K562 (cell line): ENCODE data around the gene CHMP3. TPM values are rescaled to one million over a fixed set of nuclear protein-coding genes. Genes with fewer than 3 reads are reported as not detected.
"Not testable (repeated sequence)": the region's sequence is repeated elsewhere in the genome, so short reads cannot be mapped to it uniquely, and the experiment has no call there.

Experiments used
- ATAC-seq: fragments of 200-7000 bp; cut with Tn5 transposase; 3 replicates; pipeline ENCODE4 v1.9.1; 2020; ENCODE audit warnings: moderate library complexity
- BruUV-seq: library from RNA; stranded (reverse); fragments of 400-500 nt; replicated peaks from 2 replicates; lab custom pipeline; 2021; lab: Mats Ljungman, UMichigan
- CTCF ChIA-PET: fragments of 300-600 bp; formaldehyde crosslinking; extraction: SDS; loops from one replicate; lab custom pipeline; 2021; ENCODE audit warnings: low intra/inter-chr PET ratio; lab: Yijun Ruan, JAX
- POLR2A ChIA-PET: fragments of 300-600, 350-650 bp; sonication (Branson Sonifier 250); formaldehyde crosslinking; extraction: SDS; loops from one replicate; lab custom pipeline; 2021; ENCODE audit warnings: antibody characterized with exemption, inconsistent platforms; lab: Yijun Ruan, JAX
- DNase-seq, 4 experiments: peaks; one replicate each; pipeline versions ENCODE4 v3.0.0 to v3.0.0-alpha.2; 2011 to 2018; ENCODE audit warnings: low spot score in 3 of 4, mixed read lengths in 3 of 4; ENCODE audit errors: extremely low read depth in 1 of 4
- FAIRE-seq: peaks from 2 replicates; lab custom pipeline; 2011; peaks lifted over from hg19 to GRCh38; lab: Jason Lieb, UNC
- H2AFZ ChIP-seq: 2 replicates; pipeline ENCODE4 v1.6.0; 2011; ENCODE audit warnings: low read depth, low read length, control low read depth, inconsistent platforms
- H3K27ac ChIP-seq: fragments of 200-600 bp; 3 replicates; pipeline ENCODE4 v1.8.0; 2011; ENCODE audit warnings: low read depth, mild to moderate bottlenecking, control low read depth, inconsistent platforms, low read length, moderate library complexity, mixed read lengths; ENCODE audit errors: extremely low read depth
- H3K27me3 ChIP-seq, 2 experiments: fragments of 300-600 bp in 1 of 2; 2 replicates in 1 of 2; 3 replicates in 1 of 2; pipeline versions ENCODE4 v1.6.0 to v1.8.0; 2011; ENCODE audit warnings: inconsistent platforms in 2 of 2, low read length in 2 of 2, mild to moderate bottlenecking in 1 of 2, mixed read lengths in 1 of 2, moderate library complexity in 1 of 2; ENCODE audit not compliant: control insufficient read depth in 2 of 2, insufficient read depth in 2 of 2
- H3K36me3 ChIP-seq: fragments of 300-600 bp; 3 replicates; pipeline ENCODE4 v1.8.0; 2011; ENCODE audit warnings: mild to moderate bottlenecking, low read length, inconsistent platforms; ENCODE audit not compliant: control insufficient read depth, insufficient read depth
- H3K4me1 ChIP-seq, 2 experiments: fragments of 200-600 bp in 1 of 2; replicated peaks in 1 of 2; 2 replicates in 1 of 2; 3 replicates in 1 of 2; pipeline versions ENCODE4 v1.5.1 to v1.8.0; 2011; ENCODE audit warnings: inconsistent platforms in 2 of 2, low read length in 2 of 2, mild to moderate bottlenecking in 1 of 2, mixed read lengths in 1 of 2, moderate library complexity in 1 of 2; ENCODE audit not compliant: control insufficient read depth in 2 of 2, insufficient read depth in 2 of 2
- H3K4me2 ChIP-seq: 2 replicates; pipeline ENCODE4 v1.6.1; 2011; ENCODE audit warnings: low read length, control low read depth, inconsistent platforms, mixed read lengths; ENCODE audit not compliant: insufficient read depth
- H3K4me3 ChIP-seq: fragments of 200-600 bp; sonication (generic), shearing (Covaris generic); 2 replicates; pipeline ENCODE4 v1.5.1; 2016; ENCODE audit warnings: control low read depth, inconsistent platforms
- H3K79me2 ChIP-seq: fragments of 200-600 bp; 3 replicates; pipeline ENCODE4 v1.8.0; 2011; ENCODE audit warnings: low read length, inconsistent platforms; ENCODE audit not compliant: control insufficient read depth, insufficient read depth
- H3K9ac ChIP-seq, 2 experiments: 2 replicates each; pipeline versions ENCODE4 v1.6.0 to v1.6.1; 2011; ENCODE audit warnings: low read depth in 2 of 2, low read length in 2 of 2, control low read depth in 1 of 2, inconsistent platforms in 1 of 2, mild to moderate bottlenecking in 1 of 2, mixed read lengths in 1 of 2; ENCODE audit not compliant: insufficient read depth in 1 of 2
- H3K9me1 ChIP-seq: one replicate; pipeline ENCODE4 v1.6.0; 2011; ENCODE audit warnings: inconsistent platforms, mild to moderate bottlenecking, low read length, moderate library complexity; ENCODE audit not compliant: control insufficient read depth, insufficient read depth
- H3K9me3 ChIP-seq: replicated peaks from 2 replicates; pipeline ENCODE4 v1.5.1; 2011; ENCODE audit warnings: low read depth, low read length, inconsistent platforms; ENCODE audit not compliant: control insufficient read depth, insufficient read depth
- H4K20me1 ChIP-seq: replicated peaks from 2 replicates; pipeline ENCODE4 v1.6.1; 2011; ENCODE audit warnings: low read length, inconsistent platforms, mixed read lengths; ENCODE audit not compliant: control insufficient read depth, insufficient read depth
- WGBS: fragments of 100-300 bp; shearing (Covaris generic); methylation state at CpG from one replicate; pipeline ENCODE4 v1.1.6; 2016; ENCODE audit warnings: low coverage, mixed read lengths; ENCODE audit not compliant: insufficient coverage; ENCODE audit errors: missing lambda C conversion rate; 5-methylcytosine and 5-hydroxymethylcytosine counted together
- in situ Hi-C: fragments of 300-500 bp; cut with MboI; formaldehyde crosslinking; loops from 4 replicates; pipeline ENCODE4 v1.15.0; 2018; ENCODE audit warnings: inconsistent platforms, mixed read lengths
- intact Hi-C: fragments of 100-400 bp; cut with micrococcal nuclease; formaldehyde crosslinking; loops from 2 replicates; pipeline ENCODE4 v1.14.2; 2022
- polyA plus RNA-seq, 8 experiments: library from polyadenylated mRNA; depleted of rRNA in 4 of 8; stranded (reverse) in 5 of 8; unstranded in 3 of 8; fragments of >200 nt; fragmentation: Nextera tagmentation in 2 of 8; fragmentation: Illumina TruSeq in 1 of 8; extraction: Ambion mirVana in 2 of 8; extraction: Trizol in 1 of 8; gene quantifications; 2 replicates each; pipeline versions ENCODE4 v1.2.1 to v1.2.3, GENCODE V29; 2011 to 2014; ENCODE audit warnings: inconsistent platforms in 1 of 8, missing spikeins in 1 of 8
- total RNA-seq, 7 experiments: library from RNA; depleted of rRNA in 6 of 7; stranded (reverse); fragments of >200 nt in 6 of 7; fragmentation: Illumina TruSeq in 2 of 7; extraction: Trizol in 2 of 7; gene quantifications; 2 replicates each; pipeline versions ENCODE4 v1.2.1 to v1.2.3, GENCODE V29; 2011 to 2021; ENCODE audit warnings: low replicate concordance in 1 of 7

The CHMP3 gene
- total and polyA plus RNA-seq, 9 of the 15 experiments (the other 6 are each of a cell fraction or from before 2014, with no cell fraction given), result 20.6 to 52.5 (median 31.7) TPM

GRCh38 chr2:86549963-86550725 is 13.1 kb downstream of the CHMP3 start:
- H4K20me1 ChIP-seq, H3K4me1 ChIP-seq, in situ Hi-C loops, FAIRE-seq, H3K9ac ChIP-seq, intact Hi-C loops, BruUV-seq, H2AFZ ChIP-seq, ATAC-seq, H3K9me3 ChIP-seq, H3K36me3 ChIP-seq, H3K9me1 ChIP-seq, POLR2A ChIA-PET, H3K4me2 ChIP-seq, CTCF ChIA-PET, H3K4me3 ChIP-seq, H3K27ac ChIP-seq, H3K27me3 ChIP-seq, DNase-seq: not testable (repeated sequence)
- WGBS, result 88% methylated on average over 17 of the region's 26 CpGs
- peaks cover 16% of the 10 kb centered on the region; the same call in 2 of the 3 replicates for H3K79me2 ChIP-seq

- BruUV-seq, intact Hi-C loops: not testable (repeated sequence)
- H3K79me2 ChIP-seq, result peaks cover 13% of the 10 kb centered on the region; the same call in 2 of the 3 replicates
Measured at GRCh38 chr2:86549440-86549839, 13.8 kb downstream of the CHMP3 start.

DNA sequence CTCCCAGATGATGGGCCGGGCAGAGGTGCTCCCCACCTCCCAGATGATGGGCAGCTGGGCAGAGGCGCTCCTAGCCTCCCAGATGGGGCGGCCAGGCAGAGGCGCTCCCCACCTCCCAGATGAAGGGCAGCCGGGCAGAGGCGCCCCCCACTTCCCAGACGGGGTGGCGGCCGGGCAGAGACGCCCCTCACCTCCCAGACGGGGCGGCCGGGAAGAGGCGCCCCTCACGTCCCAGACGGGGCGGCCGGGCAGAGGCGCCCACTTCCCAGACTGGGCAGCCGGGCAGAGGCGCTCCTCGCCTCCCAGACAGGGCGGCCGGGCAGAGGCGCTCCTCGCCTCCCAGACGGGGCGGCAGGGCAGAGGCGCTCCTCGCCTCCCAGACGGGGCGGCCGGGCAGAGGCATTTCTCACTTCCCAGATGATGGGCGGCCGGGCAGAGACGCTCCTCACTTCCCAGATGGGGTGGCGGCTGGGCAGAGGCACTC is 14.3 kb downstream of the CHMP3 start:
- H3K27ac ChIP-seq, ATAC-seq, H3K36me3 ChIP-seq, H3K9me3 ChIP-seq, H3K4me2 ChIP-seq, H2AFZ ChIP-seq, H4K20me1 ChIP-seq, H3K9ac ChIP-seq, H3K9me1 ChIP-seq, DNase-seq, in situ Hi-C loops, intact Hi-C loops, FAIRE-seq, H3K4me3 ChIP-seq, H3K27me3 ChIP-seq, BruUV-seq, H3K4me1 ChIP-seq, H3K79me2 ChIP-seq: not testable (repeated sequence)
- ChIA-PET POLR2A (interaction anchor here (1.0 kb wide), 1 partner anchor 14 kb away, joined by 3 read pairs; no protein-coding TSS in a partner anchor), CTCF (interaction anchor here (0.7 kb wide), 1 partner anchor 705 kb away, joined by 3 read pairs; no protein-coding TSS in a partner anchor)
- 100% methylated on average over 4 of the region's 37 CpGs for WGBS

More at GRCh38 chr2:86549440-86549839, 13.8 kb downstream of the CHMP3 start:
- POLR2A ChIA-PET, H3K9ac ChIP-seq, DNase-seq, H3K4me3 ChIP-seq, H3K9me3 ChIP-seq, H3K4me2 ChIP-seq, FAIRE-seq, H3K27me3 ChIP-seq, H4K20me1 ChIP-seq, H3K27ac ChIP-seq, H3K9me1 ChIP-seq, ATAC-seq, H3K36me3 ChIP-seq, H3K4me1 ChIP-seq, in situ Hi-C loops, H2AFZ ChIP-seq: not testable (repeated sequence)
- CTCF ChIA-PET, result interaction anchor here (0.7 kb wide), 1 partner anchor 706 kb away, joined by 3 read pairs; no protein-coding TSS in a partner anchor
- WGBS, result 81% methylated on average over 3 of the region's 31 CpGs
